ENCODE results near the gene BOC.

BOC gene

DNA sequence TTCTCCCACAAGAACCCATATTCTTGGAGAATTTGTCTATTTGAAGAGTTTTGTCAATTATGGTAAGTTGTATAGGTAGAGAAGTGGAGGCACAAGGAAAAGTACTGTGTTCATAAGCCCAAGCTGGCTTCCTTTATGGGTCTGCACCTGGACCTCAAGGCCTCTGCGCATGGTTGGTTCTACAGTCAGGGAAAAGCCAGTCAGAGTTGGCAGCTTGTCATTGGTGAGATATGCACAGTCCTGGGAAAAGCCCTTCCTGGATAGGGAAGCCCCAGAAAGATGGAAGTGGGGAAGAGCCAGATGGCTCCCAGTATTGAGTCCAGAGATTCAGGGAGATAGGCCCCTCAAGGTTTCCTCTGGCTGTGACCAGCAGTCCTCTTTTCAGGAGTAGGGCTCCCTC lies 15.8 kb downstream of the BOC start:
- no peak for TF ChIP-seq GATA2 (IDR thresholded peaks at IDR 0.05; ENCODE audit: low read depth, low read length)
- TF ChIP-seq GATA3 (IDR thresholded peaks at IDR 0.05; ENCODE audit: low read depth, low read length), result no peak

DNA sequence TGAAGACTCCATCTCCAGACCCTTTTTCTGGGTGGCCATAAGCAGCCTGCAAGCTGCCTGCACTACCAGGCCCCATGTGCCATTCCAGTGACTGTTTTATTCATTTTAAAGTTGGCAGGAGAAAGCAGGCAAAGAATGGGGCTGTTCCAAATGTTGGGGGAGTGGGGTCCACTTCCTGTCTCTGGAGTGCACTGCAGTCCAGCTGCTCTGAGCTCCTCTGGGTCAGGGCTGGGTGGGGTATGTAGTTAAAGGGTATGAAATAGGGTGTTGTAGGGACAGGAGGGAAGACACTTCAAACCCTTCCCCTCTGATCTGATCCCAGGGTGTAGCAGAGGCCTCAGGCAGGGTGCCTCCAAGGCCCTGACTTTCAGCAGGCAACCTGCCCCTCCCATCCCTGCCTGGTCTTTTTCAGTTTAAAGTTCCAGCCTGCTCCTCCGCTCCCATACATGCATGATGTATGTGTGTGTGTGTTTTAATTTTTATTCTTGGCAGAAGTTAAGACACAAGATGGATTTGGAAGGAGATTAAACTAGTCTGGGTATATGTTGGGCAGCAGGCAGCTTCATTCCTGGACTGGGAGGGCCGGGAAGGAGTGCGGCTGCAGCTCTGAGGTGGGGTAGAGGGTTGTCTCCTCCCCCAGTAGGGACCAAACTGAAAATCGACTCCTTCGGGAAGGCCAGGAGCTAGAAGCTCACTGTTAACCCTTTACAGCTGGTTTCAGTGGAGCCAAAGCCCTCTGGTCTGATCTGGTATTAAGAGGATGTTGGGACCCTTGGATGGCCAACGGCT lies 17.3 kb downstream of the BOC start:
- TF ChIP-seq GATA3 (IDR thresholded peaks at IDR 0.05; ENCODE audit: low read depth, low read length), result no peak
- TF ChIP-seq GATA2 (IDR thresholded peaks at IDR 0.05; ENCODE audit: low read depth, low read length), result no peak

DNA sequence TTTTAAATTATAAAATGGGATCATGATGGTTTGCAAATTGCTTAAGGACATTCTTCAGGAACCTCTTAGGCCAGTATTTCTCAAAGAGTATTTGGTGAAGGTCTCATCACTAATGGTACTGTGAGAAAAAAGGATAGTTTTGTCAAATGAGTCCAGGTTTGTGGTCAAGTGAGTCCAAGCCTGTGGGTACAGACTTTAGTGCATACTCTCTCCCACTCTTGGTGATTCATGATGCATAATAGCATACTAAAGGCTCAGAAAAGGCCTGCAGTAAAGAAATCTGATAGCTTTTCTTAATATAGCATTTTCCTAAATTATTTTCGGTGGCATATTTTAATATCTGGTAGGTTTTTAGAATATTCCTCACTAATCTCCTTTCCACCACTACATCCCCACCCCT lies 20.0 kb downstream of the BOC start:
- TF ChIP-seq GATA2 (IDR thresholded peaks at IDR 0.05; ENCODE audit: low read depth, low read length), result no peak
- no peak for TF ChIP-seq GATA3 (IDR thresholded peaks at IDR 0.05; ENCODE audit: low read depth, low read length)

DNA sequence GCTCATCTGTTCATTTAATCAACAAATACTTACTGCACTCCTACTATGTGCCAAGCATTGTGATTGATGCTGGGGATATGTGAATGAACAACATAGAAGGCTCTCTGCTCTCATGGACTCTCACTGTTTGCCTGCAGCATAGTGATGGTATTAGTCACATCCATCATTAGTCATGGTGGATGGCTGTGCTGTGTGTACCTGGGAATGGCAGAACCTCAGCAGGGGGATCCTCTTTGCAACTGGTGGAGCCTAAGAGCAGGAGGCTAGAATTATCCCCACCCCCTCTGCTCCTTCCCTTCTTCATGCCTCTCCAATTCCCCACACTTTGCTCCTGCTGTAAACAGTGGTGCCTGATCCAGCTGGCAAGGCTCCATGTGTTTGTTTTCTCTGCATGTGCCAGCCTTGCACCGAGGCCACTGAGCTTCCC lies 20.5 kb downstream of the BOC start:
- TF ChIP-seq GATA2 (IDR thresholded peaks at IDR 0.05; ENCODE audit: low read depth, low read length) (no peak), GATA3 (IDR thresholded peaks at IDR 0.05; ENCODE audit: low read depth, low read length) (no peak)

DNA sequence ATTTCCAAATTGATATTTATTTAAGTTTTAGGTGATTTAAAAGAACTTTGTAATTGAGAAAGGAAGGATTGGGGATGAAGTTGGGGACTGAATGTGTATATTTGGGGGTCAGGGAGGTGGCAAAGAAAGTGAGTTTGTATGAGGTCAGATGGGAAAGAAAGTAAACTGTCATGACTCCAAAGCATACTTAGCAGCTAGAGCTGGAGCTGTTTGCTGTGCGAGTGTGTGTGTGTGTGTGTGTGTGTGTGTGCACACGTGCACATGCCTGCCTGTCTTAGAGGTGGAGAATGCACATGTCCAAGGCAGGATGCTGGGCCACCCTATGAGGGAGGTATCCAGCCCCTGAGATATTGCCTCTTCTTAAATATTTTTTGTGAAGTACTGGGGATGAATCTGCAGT lies 21.0 kb downstream of the BOC start:
- no peak for TF ChIP-seq GATA2 (IDR thresholded peaks at IDR 0.05; ENCODE audit: low read depth, low read length)
- no peak for TF ChIP-seq GATA3 (IDR thresholded peaks at IDR 0.05; ENCODE audit: low read depth, low read length)

DNA sequence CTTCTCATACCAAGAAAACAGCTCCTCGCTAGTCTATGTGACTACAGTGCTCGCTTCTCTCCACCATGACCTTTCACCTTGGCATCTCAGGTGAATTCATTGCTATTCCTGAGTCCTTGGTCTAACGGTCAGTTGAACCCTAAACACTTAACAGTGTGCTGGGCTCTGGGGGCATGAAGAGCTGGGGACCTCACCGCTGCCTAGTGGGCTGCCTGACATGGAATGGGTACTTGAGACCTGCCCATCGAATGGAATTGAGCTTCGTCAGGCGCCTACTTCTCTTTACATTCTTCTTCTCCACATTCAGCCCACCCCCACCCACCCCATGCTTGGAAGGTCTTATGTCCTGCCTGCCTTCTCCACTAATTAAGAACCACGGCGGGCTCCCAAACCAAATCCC lies 22.1 kb downstream of the BOC start:
- TF ChIP-seq GATA2 (IDR thresholded peaks at IDR 0.05; ENCODE audit: low read depth, low read length) (no peak), GATA3 (IDR thresholded peaks at IDR 0.05; ENCODE audit: low read depth, low read length) (no peak)

DNA sequence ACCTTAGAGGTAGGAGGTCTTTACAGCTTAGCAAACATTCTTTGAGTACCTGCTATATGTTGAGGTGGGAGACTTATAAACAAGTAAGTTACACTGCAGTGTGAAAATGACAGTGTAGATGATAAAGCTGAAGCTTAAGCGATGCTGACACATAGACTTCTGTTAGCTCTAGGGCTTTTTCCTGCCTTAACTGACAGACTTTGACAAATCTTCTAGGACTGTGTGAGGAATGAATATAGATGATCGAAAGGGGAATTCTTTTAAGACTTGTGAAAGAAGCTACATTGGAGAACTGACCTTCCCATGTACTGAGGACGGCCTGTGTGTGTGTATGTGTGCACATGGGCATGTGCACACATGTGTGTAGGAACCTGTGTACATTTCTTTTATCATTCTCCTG lies 22.7 kb downstream of the BOC start:
- no peak for TF ChIP-seq GATA2 (IDR thresholded peaks at IDR 0.05; ENCODE audit: low read depth, low read length)
- no peak for TF ChIP-seq GATA3 (IDR thresholded peaks at IDR 0.05; ENCODE audit: low read depth, low read length)

DNA sequence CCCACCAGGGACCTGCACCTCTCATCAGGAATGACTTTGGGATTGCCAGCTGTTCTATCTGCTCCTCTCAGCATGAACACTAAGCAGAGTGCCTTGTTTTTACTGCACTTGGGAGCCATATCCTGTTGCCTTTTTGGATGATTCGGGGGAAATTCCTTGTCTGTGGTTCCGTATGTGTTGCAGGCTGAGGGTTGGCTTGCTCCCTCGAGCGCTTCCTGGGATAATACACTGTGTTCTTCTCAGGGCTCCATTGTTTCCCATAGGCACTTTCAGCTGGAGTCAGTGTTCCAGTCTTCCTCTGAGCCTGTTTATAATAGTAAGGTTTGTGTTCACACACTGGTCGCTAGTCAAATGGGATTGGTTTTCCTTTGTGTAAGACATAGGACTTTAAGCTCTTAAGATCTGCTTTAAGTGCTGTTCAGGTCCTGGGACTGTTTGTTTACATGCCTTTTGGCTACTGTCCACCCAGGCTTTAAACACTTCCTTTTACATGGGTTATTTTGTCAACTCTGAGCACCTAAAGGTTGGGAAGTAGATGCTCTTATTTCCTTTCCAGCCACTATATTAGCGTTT lies 23.4 kb downstream of the BOC start:
- TF ChIP-seq GATA2 (IDR thresholded peaks at IDR 0.05; ENCODE audit: low read depth, low read length) (no peak), GATA3 (IDR thresholded peaks at IDR 0.05; ENCODE audit: low read depth, low read length) (no peak)

DNA sequence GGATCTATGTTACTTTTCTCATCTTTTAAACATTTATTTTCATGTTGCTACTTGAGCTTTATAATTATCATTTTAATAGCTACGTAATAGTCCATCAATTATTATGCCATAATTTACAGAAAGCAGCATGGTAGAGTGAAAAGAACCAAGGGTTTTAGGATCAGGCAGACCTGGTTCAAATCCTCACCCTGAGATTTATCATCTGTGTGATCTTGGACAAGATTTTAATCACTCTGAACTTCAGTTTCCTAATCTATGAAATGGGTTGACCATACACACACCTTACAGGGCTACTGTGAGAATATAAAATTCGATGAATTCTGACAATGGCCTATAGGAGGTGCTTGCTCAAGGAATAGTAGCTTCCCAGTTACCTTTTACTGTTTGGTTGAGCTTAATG lies 27.1 kb downstream of the BOC start:
- TF ChIP-seq GATA2 (IDR thresholded peaks at IDR 0.05; ENCODE audit: low read depth, low read length) (no peak), GATA3 (IDR thresholded peaks at IDR 0.05; ENCODE audit: low read depth, low read length) (no peak)

DNA sequence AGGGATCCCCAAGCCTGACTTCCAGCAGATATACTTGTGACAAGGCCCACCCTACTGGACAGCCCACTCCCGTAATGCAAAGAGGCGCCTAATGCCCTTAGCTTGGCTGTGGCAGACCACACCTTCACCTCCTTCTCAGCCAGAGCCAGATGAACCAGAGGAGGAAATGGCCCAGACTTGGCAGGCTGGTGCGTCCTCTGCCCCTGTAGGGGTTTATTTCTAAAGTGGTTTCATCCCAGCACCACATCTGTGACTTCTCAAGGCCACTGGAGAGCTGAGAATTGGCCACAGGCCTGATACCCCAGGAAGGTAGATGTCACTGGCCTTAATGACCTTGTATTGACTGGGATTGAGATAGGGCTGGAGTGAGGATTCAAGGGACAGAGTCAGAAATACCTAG lies 29.5 kb downstream of the BOC start:
- TF ChIP-seq GATA2 (IDR thresholded peaks at IDR 0.05; ENCODE audit: low read depth, low read length), result no peak
- no peak for TF ChIP-seq GATA3 (IDR thresholded peaks at IDR 0.05; ENCODE audit: low read depth, low read length)

DNA sequence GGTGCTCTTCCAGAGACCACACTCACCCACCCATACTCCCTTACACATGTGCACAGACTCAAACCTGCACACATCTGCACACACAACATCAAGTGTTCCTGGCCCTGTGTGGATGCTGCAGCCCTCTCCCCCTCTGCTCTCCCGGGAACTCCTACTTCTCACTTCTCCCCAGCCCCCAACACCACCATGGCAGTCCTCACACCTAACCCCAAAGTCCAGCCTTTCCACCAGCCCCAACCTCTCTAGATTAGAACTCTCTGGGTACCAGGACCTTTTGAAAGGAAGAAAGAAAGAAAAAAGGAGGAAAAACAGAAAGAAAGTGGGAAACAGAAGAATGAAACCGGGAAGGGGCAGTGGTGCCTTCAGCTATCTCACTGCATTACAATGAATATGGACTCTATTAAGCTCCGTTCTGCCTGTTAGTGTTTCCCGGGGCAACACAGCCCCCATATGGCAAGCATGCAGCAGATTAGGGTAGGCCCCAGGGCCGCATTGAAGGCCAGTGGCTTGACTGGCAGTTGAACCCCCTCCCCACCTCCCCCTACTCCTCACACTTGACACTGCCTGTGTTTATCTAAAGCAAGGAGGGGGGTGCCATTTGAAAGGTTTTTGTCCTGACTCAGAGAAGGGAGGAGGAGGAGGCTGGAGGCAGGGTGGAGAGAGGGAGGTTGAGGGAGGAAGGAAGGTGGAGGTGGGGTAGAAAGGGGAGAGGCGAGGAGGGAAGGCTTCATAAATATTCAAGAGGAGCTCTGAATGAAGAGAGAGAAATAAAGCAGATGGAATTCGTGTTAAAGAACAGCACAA lies 30.1 kb downstream of the BOC start:
- TF ChIP-seq GATA3 (IDR thresholded peaks at IDR 0.05; ENCODE audit: low read depth, low read length), result no peak
- TF ChIP-seq GATA2 (IDR thresholded peaks at IDR 0.05; ENCODE audit: low read depth, low read length), result no peak

DNA sequence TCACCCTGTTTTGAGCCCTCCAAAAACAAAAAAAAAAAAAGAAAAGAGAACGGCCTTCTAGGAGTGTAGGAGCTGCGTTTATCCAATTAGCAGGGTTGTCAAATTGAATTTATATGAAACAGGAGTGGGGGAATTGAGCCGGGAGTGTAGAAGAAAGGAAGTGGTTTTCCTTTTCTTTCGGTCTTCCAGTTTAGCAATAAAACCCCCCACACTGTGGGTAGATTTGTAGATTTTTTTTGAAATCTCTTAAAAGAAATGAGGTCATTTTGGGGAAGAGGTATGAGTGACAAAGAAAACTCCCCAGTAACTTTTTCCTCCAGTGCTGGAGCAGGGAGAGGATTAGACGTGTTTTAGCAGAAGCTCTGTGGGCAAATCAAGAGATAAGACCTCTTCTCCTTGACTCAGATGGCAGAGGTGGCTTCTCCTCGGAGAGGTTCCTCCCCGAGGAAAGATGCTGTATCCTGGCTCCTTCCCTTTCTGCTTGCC lies 30.8 kb downstream of the BOC start:
- TF ChIP-seq GATA3 (IDR thresholded peaks at IDR 0.05; ENCODE audit: low read depth, low read length), result no peak
- TF ChIP-seq GATA2 (IDR thresholded peaks at IDR 0.05; ENCODE audit: low read depth, low read length), result no peak

DNA sequence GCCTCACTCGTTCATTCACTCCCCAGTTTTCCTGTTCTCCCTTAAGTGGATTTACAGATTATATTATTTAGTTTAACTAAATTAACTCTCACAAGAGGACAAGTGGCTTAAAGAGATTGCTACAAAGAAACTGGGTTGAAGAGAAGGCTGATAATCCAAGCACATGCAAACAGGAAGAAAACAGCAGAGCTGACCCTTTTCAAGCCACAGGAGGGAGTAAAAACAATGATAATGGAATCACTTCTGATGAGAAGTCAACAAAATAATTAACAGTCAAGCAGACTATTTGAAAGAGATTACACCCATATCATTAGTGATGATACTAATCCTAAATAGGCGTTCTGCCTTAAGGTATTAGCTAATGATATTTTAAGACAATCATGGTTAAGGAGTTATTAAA lies 31.7 kb downstream of the BOC start:
- TF ChIP-seq GATA2 (IDR thresholded peaks at IDR 0.05; ENCODE audit: low read depth, low read length) (no peak), GATA3 (IDR thresholded peaks at IDR 0.05; ENCODE audit: low read depth, low read length) (no peak)

DNA sequence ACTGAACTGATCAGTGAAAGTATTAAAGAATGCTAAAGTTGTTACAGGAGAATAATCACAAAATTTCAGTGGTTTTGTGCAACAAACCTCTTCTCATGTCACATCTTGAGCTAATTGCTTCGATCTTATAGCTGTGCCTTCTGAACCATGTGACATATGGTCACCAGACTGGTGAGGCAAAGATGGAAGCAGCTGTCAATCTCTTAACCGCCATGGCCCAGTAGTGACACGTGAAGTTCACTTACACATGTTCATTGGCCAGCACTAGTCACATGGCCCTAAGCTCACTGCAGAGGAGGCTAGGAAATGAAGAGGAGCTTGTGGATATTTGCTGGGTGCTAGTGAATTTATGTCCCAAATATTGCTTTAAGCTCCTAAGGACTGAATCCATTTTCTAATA lies 32.5 kb downstream of the BOC start:
- TF ChIP-seq GATA3 (IDR thresholded peaks at IDR 0.05; ENCODE audit: low read depth, low read length), result no peak
- no peak for TF ChIP-seq GATA2 (IDR thresholded peaks at IDR 0.05; ENCODE audit: low read depth, low read length)
